ENCODE measurements around the gene DYRK1A.
A peak's percentile ranks its signal among the peaks of the same experiment; 100 is the strongest.

Gene DYRK1A

DNA sequence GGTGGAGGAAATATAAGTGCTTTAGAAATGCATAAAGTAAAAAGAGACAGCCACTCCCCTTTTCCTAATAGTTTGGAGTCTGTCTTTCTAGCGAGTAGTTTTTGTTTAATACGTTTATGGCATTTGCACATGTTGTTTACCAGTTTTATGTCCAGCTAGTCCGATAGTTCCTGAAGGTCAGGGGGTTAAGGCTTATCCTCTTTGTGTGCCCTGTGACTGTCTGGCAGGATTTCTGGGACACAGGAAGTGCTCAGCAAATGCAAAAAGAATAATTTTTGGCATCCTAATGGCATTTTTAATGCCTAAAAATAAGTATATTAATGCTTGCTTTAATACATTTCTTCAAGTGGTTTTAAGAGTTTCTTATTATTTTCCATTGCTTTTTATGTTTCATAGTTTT is 58.4 kb downstream of the DYRK1A start (continued):
- no peak for TF ChIP-seq ZNF843 (tag by site-specific recombination; IDR thresholded peaks at IDR 0.05)

DNA sequence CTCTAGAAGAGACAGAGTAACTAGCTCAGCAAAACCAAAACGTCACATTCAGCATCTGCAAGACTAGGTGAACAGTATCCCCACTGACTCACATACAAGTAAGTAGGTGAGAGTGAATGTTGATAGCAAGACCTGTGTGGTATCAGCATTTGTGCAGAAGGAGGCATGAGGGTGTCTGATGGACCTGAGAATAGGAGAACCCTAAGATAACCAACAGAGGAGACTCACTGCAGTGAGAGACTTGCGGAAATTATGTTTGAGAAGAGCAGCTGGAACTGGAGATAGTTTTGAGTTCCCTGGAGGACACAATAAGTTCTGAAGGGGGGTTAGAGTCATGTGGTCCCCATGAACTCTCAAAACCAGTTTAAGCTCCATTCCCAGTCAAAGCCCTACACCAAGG is 59.1 kb downstream of the DYRK1A start:
- POLR2A ChIA-PET: no interaction called here
- CTCF ChIA-PET: interaction anchor here (0.7 kb wide), 1 partner anchor 38 kb away, joined by 7 read pairs; no protein-coding TSS in a partner anchor
- Histone ChIP-seq H3K36me3 (ENCODE audit: control insufficient read depth in 2 of 2, insufficient read depth in 1 of 2, low read length in 2 of 2) (peaks cover 0 to 30% of the 10 kb centered on the region in 2 experiments; a peak in 2 of 3 replicates), H3K9me3 (ENCODE audit: control insufficient read depth, insufficient read depth, low read depth, low read length) (no peaks in the 10 kb centered on the region), H3K4me1 (ENCODE audit: control insufficient read depth, insufficient read depth, low read length) (peaks cover 4% of the 10 kb centered on the region), H3K27ac (ENCODE audit: extremely low read depth, low read depth, low read length) (no peak overlapping the region), H3K4me3 (ENCODE audit: low read depth, low read length) (no peak overlapping the region)
- TF ChIP-seq ZNF529 (tag by site-specific recombination; IDR thresholded peaks at IDR 0.05; ENCODE audit: insufficient replicate concordance) (no peak), ZNF623 (tag by site-specific recombination; IDR thresholded peaks at IDR 0.05) (no peak), MEIS1 (CRISPR knock-in tag; IDR thresholded peaks at IDR 0.05; ENCODE audit: borderline replicate concordance) (no peak), ZNF792 (tag by site-specific recombination; IDR thresholded peaks at IDR 0.05) (no peak), ZNF133 (tag by site-specific recombination; IDR thresholded peaks at IDR 0.05) (no peak), OSR2 (tag by site-specific recombination; IDR thresholded peaks at IDR 0.05) (no peak), ZNF354C (tag by site-specific recombination; IDR thresholded peaks at IDR 0.05; ENCODE audit: borderline replicate concordance, low read depth) (no peak), ZNF16 (tag by site-specific recombination; IDR thresholded peaks at IDR 0.05; ENCODE audit: low read depth) (no peak), ZNF658 (tag by site-specific recombination; IDR thresholded peaks at IDR 0.05) (no peak), ZNF416 (tag by site-specific recombination; IDR thresholded peaks at IDR 0.05) (no peak), ZNF146 (tag by site-specific recombination; IDR thresholded peaks at IDR 0.05) (no peak)

DNA sequence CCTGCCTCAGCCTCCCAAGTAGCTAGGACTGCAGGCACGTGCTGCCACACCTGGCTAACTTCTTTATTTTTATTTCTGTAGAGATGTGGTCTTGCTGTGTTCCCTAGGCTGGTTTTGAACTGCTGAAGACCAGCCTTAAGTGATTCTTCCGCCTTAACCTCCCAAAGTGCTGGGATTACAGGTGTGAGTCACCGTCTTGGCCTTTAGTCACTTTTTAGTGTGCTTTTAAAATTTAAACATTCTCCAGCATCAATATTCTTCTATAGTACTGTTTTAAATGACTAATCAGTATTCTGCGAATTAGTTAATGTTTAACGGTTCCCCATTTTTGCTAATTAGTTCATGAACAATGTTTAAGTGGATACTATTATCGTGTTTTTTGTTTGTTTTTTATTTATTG is 60.6 kb downstream of the DYRK1A start:
- Histone ChIP-seq H3K36me3 (ENCODE audit: control insufficient read depth in 2 of 2, insufficient read depth in 1 of 2, low read length in 2 of 2) (peaks cover 0 to 28% of the 10 kb centered on the region in 2 experiments; a peak in 2 of 3 replicates), H3K27ac (ENCODE audit: extremely low read depth, low read depth, low read length) (no peak overlapping the region), H3K4me3 (ENCODE audit: low read depth, low read length) (no peak overlapping the region), H3K9me3 (ENCODE audit: control insufficient read depth, insufficient read depth, low read depth, low read length) (no peaks in the 10 kb centered on the region), H3K4me1 (ENCODE audit: control insufficient read depth, insufficient read depth, low read length) (peaks cover 3% of the 10 kb centered on the region; the same call in 1 of the 2 replicates)
- TF ChIP-seq ZNF529 (tag by site-specific recombination; IDR thresholded peaks at IDR 0.05; ENCODE audit: insufficient replicate concordance): no peak
- TF ChIP-seq, protein P1, sequence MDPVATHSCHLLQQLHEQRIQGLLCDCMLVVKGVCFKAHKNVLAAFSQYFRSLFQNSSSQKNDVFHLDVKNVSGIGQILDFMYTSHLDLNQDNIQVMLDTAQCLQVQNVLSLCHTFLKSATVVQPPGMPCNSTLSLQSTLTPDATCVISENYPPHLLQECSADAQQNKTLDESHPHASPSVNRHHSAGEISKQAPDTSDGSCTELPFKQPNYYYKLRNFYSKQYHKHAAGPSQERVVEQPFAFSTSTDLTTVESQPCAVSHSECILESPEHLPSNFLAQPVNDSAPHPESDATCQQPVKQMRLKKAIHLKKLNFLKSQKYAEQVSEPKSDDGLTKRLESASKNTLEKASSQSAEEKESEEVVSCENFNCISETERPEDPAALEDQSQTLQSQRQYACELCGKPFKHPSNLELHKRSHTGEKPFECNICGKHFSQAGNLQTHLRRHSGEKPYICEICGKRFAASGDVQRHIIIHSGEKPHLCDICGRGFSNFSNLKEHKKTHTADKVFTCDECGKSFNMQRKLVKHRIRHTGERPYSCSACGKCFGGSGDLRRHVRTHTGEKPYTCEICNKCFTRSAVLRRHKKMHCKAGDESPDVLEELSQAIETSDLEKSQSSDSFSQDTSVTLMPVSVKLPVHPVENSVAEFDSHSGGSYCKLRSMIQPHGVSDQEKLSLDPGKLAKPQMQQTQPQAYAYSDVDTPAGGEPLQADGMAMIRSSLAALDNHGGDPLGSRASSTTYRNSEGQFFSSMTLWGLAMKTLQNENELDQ (tag by site-specific recombination; IDR thresholded peaks at IDR 0.05; ENCODE audit: low read depth): no peak
- TF ChIP-seq GLIS2 (tag by site-specific recombination; IDR thresholded peaks at IDR 0.05): no peak
- TF ChIP-seq ZNF670 (tag by site-specific recombination; IDR thresholded peaks at IDR 0.05; ENCODE audit: low read depth): no peak
- TF ChIP-seq ZNF549 (tag by site-specific recombination; IDR thresholded peaks at IDR 0.05): no peak
- ChIA-PET CTCF (no interaction called here), POLR2A (interaction anchor here (0.6 kb wide), 1 partner anchor 170 kb away, joined by 4 read pairs; no protein-coding TSS in a partner anchor)

DNA sequence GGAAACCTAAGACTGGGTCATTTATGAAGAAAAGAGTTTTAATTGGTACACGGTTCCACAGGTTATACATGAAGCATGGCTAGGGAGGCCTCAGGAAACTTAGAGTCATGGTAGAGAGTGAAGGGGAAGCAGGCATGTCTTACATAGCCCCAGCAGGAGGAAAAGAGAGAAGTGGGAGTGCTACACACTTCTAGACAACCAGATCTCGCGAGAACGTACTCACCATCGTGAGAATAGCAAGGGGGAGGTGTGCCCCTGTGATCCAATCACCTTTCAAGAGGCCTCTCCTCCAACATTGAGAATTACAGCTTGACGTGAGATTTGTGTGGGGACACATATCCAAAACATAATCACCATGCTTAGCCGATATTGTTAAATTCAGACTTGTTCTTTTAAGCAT is 62.8 kb downstream of the DYRK1A start:
- POLR2A ChIA-PET: no interaction called here
- H3K4me1 ChIP-seq (ENCODE audit: control insufficient read depth, insufficient read depth, low read length): no peaks in the 10 kb centered on the region
- CTCF ChIA-PET: interaction anchor here (0.6 to 1.5 kb wide), 3 partner anchors 33 to 170 kb away, joined by 3 read pairs; no protein-coding TSS in a partner anchor
- no peak overlapping the region for H3K27ac ChIP-seq (ENCODE audit: extremely low read depth, low read depth, low read length)
- TF ChIP-seq ZNF433 (tag by site-specific recombination; IDR thresholded peaks at IDR 0.05; ENCODE audit: low read depth) (no peak), KLF10 (tag by site-specific recombination; IDR thresholded peaks at IDR 0.05) (peak; percentile 76)
- H3K36me3 ChIP-seq (ENCODE audit: control insufficient read depth in 2 of 2, insufficient read depth in 1 of 2, low read length in 2 of 2): peaks cover 0 to 20% of the 10 kb centered on the region in 2 experiments; a peak in 2 of 3 replicates
- H3K9me3 ChIP-seq (ENCODE audit: control insufficient read depth, insufficient read depth, low read depth, low read length): no peaks in the 10 kb centered on the region
- H3K4me3 ChIP-seq (ENCODE audit: low read depth, low read length): no peak overlapping the region

Measured in HEK293 (cell line).